Subcutaneous adipose tissue (tissue), 4 donors: ENCODE data around the gene CSNK1E. TPM values are rescaled to one million over a fixed set of nuclear protein-coding genes. Genes with fewer than 3 reads are reported as not detected.

Experiments used
- CTCF ChIP-seq: fragments of 450-650 bp; IDR thresholded peaks from one replicate; pipeline ENCODE4 v1.5.1; 2016; ENCODE audit warnings: low read depth, mild to moderate bottlenecking, control low read depth, antibody characterized with exemption, moderate library complexity
- total RNA-seq, 4 donors: library from RNA; depleted of rRNA; stranded (reverse); fragments of >200 nt; gene quantifications; one replicate each; pipeline ENCODE4 v1.1.0, GENCODE V29; 2016

The CSNK1E gene
- total RNA-seq, 4 donors from 2014 or later, result 59.7 to 156 (median 90.5) TPM

DNA sequence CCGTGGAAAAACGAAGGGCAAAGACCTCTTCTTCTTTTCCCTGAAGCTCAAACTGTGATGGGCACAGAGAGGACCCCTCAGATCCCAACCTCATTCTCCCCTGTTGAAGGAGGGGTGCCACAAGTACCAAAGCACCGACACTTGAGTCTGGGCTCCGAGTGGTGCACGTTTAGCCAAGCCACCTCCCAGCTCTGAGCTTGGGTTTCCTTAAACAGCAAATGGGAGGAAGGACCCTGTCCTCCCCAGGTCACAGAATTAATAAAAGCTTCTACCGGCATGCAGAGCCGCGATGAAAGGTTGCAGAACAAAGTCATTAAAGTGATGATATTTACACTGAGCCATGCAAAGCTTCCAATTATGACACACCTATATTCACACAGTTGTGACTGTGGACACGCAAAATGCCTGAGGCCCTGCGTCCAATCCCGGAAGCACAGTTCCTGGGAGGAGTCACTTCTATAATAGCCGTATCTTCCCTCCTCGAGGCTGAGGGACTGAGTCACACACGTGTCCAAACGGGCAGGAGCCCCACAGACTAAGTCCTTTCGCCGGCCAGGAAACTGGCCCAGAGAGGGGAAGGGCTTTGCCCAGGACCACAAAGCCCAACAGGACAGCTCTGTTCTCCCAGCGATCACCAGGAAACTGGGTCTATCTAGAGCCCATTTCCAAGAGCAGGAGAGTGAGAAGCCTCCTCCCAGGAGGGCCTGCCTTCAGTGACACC, 922 bp upstream of the CSNK1E start:
- TF ChIP-seq CTCF, result no peak

- TF ChIP-seq CTCF, result no peak
These were observed 690 bp downstream of the CSNK1E start for GRCh38 chr22:38316364-38317121.

- TF ChIP-seq CTCF, result no peak
These were observed 1.3 kb downstream of the CSNK1E start for GRCh38 chr22:38315823-38316363.

- TF ChIP-seq CTCF, result no peak
These were observed 2.1 kb downstream of the CSNK1E start for GRCh38 chr22:38314933-38315822.

- TF ChIP-seq CTCF, result no peak
These were observed 2.9 kb downstream of the CSNK1E start for GRCh38 chr22:38314051-38314932.

- no peak for TF ChIP-seq CTCF
These were observed 3.8 kb downstream of the CSNK1E start for GRCh38 chr22:38313384-38313955.
